SK-N-MC (cell line): ENCODE results near the gene GREB1L.

ENCODE experiments used
- EZH2 ChIP-seq: fragments of 200-600 bp; sonication (generic); IDR thresholded peaks from one replicate; pipeline ENCODE4 v1.6.1; 2017; ENCODE audit warnings: antibody characterized with exemption
- FOXP2 ChIP-seq: optimal IDR thresholded peaks from 2 replicates; pipeline ENCODE3; 2011; ENCODE audit warnings: mild to moderate bottlenecking, moderate library complexity; ENCODE audit not compliant: insufficient read depth; ENCODE audit errors: extremely low read length, control extremely low read depth
- POLR2AphosphoS5 ChIP-seq: IDR thresholded peaks from 2 replicates; pipeline ENCODE4 v1.6.1; 2012; ENCODE audit warnings: mild to moderate bottlenecking, low read depth, low read length, borderline replicate concordance

DNA sequence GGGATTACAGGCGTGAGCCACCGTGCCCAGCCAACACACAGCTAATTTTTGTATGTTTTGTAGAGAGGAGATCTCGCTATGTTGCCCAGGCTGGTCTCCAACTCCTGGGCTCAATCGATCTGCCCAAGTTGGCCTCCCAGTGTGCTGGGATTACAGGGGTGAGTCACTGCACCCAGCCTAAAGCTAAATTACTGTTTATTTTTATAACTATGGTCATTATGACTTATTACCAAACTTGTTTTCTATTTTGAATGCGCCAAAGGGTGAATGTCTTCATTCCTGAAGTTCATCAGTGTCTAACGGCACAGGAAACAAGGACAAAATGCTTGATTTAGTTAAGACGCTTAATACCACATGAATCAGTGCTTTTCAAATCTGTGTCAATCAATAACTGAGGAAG is 38.9 kb upstream of the GREB1L start:
- TF ChIP-seq POLR2AphosphoS5: no peak
- no peak for TF ChIP-seq EZH2
- no peak for TF ChIP-seq FOXP2
